ENCODE data around the gene ADCY4.
A peak's percentile ranks its signal among the peaks of the same experiment; 100 is the strongest.

Gene ADCY4

GRCh38 chr14:24314377-24315193, 20.3 kb downstream of the ADCY4 start:
- no peak for DNase-seq

- DNase-seq: no peak
Observed at GRCh38 chr14:24313913-24314312, 21.0 kb downstream of the ADCY4 start.

GRCh38 chr14:24312736-24313507, 21.9 kb downstream of the ADCY4 start:
- DNase-seq: no peak

GRCh38 chr14:24311837-24312615, 22.8 kb downstream of the ADCY4 start:
- no peak for DNase-seq

- DNase-seq: no peak
Observed at GRCh38 chr14:24310646-24311604, 23.9 kb downstream of the ADCY4 start, which contains the start of gene LTB4R. Gene LTB4R (plus strand): TSS chr14:24311502. CDS start chr14:24315652, 4,150 bp downstream.

GRCh38 chr14:24310265-24310645, 24.6 kb downstream of the ADCY4 start:
- DNase-seq: no peak

- no peak for DNase-seq
Observed at GRCh38 chr14:24309538-24310264, 25.2 kb downstream of the ADCY4 start, which contains the start of gene LTB4R2. Gene LTB4R2 (plus strand): TSS chr14:24310140. CDS start chr14:24310665, 525 bp downstream.

- DNase-seq: no peak
Observed at GRCh38 chr14:24308342-24309124, 26.3 kb downstream of the ADCY4 start.

GRCh38 chr14:24307575-24308341, 27.1 kb downstream of the ADCY4 start, which contains the start of gene CIDEB:
Gene CIDEB (minus strand): TSS chr14:24307977. CDS start chr14:24307858, 119 bp downstream.
- peak; percentile 38 for DNase-seq

GRCh38 chr14:24307156-24307574, 27.7 kb downstream of the ADCY4 start:
- DNase-seq: no peak

GRCh38 chr14:24304019-24304387, 30.9 kb downstream of the ADCY4 start:
- DNase-seq: no peak

- DNase-seq: no peak
Observed at GRCh38 chr14:24300326-24300980, 34.4 kb downstream of the ADCY4 start.

- peak; percentile 89 for DNase-seq
Observed at GRCh38 chr14:24299255-24300191, 35.3 kb downstream of the ADCY4 start, which contains the start of the genes DHRS1 and NOP9. Gene DHRS1 (minus strand): TSS chr14:24299780. CDS start chr14:24299106, 674 bp downstream. Gene NOP9 (plus strand): TSS chr14:24299850. CDS start chr14:24299955, 105 bp downstream.

- no peak for DNase-seq
Observed at GRCh38 chr14:24298892-24299254, 36.0 kb downstream of the ADCY4 start.

GRCh38 chr14:24297190-24297964, 37.5 kb downstream of the ADCY4 start:
- peak; percentile 29 for DNase-seq

GRCh38 chr14:24296341-24297157, 38.3 kb downstream of the ADCY4 start:
- DNase-seq: peak; percentile 19

All from NCI-H510A treated with DMSO at 0.1 percent for 48 hours (cell line).